Measurements from ENCODE around the gene RHAG.

Gene RHAG

GRCh38 chr6:49636713-49637349, at the start of gene RHAG:
TSS of gene RHAG (minus strand) at chr6:49636839. CDS start at chr6:49636812, 27 bp downstream.
- Histone ChIP-seq H3K4me3 (ENCODE audit: low read depth, low read length) (no peak within 1 kb of the TSS), H3K27ac (no peak within 1 kb of the TSS), H3K36me3 (replicated peaks) (no peaks in the 10 kb centered on the region), H3K27me3 (replicated peaks) (no peaks in the 10 kb centered on the region)
- TF ChIP-seq CTCF (IDR thresholded peaks at IDR 0.05; ENCODE audit: low read depth, low read length, missing control alignments): no peak
- in situ Hi-C loops (cut with HindIII; ENCODE audit: low pct_ligation_motif_present, low sequenced_read_pairs): no loop called here
- DNase-seq: no peak

- H3K4me3 ChIP-seq (ENCODE audit: low read depth, low read length): no peak overlapping the region
- no peak overlapping the region for H3K27ac ChIP-seq
- no peaks in the 10 kb centered on the region for H3K36me3 ChIP-seq (replicated peaks)
- DNase-seq: no peak
- no peak for TF ChIP-seq CTCF (IDR thresholded peaks at IDR 0.05; ENCODE audit: low read depth, low read length, missing control alignments)
- H3K27me3 ChIP-seq (replicated peaks): no peaks in the 10 kb centered on the region
- in situ Hi-C loops (cut with HindIII; ENCODE audit: low pct_ligation_motif_present, low sequenced_read_pairs): no loop called here
These were observed 40.1 kb upstream of the RHAG start for GRCh38 chr6:49676671-49677281.

GRCh38 chr6:49675816-49676215, 39.2 kb upstream of the RHAG start:
- H3K27me3 ChIP-seq (replicated peaks): no peaks in the 10 kb centered on the region
- in situ Hi-C loops (cut with HindIII; ENCODE audit: low pct_ligation_motif_present, low sequenced_read_pairs): no loop called here
- TF ChIP-seq CTCF (IDR thresholded peaks at IDR 0.05; ENCODE audit: low read depth, low read length, missing control alignments): no peak
- no peaks in the 10 kb centered on the region for H3K36me3 ChIP-seq (replicated peaks)
- H3K4me3 ChIP-seq (ENCODE audit: low read depth, low read length): no peak overlapping the region
- no peak for DNase-seq
- H3K27ac ChIP-seq: no peak overlapping the region

- no peaks in the 10 kb centered on the region for H3K36me3 ChIP-seq (replicated peaks)
- no peak for TF ChIP-seq CTCF (IDR thresholded peaks at IDR 0.05; ENCODE audit: low read depth, low read length, missing control alignments)
- in situ Hi-C loops (cut with HindIII; ENCODE audit: low pct_ligation_motif_present, low sequenced_read_pairs): no loop called here
- no peak overlapping the region for H3K27ac ChIP-seq
- no peak overlapping the region for H3K4me3 ChIP-seq (ENCODE audit: low read depth, low read length)
- DNase-seq: no peak
- H3K27me3 ChIP-seq (replicated peaks): no peaks in the 10 kb centered on the region
These were observed 31.5 kb upstream of the RHAG start for GRCh38 chr6:49668083-49668511.

GRCh38 chr6:49666930-49667757, 30.5 kb upstream of the RHAG start:
- Histone ChIP-seq H3K27ac (no peak overlapping the region), H3K4me3 (ENCODE audit: low read depth, low read length) (no peak overlapping the region), H3K36me3 (replicated peaks) (no peaks in the 10 kb centered on the region), H3K27me3 (replicated peaks) (no peaks in the 10 kb centered on the region)
- no peak for DNase-seq
- TF ChIP-seq CTCF (IDR thresholded peaks at IDR 0.05; ENCODE audit: low read depth, low read length, missing control alignments): no peak
- in situ Hi-C loops (cut with HindIII; ENCODE audit: low pct_ligation_motif_present, low sequenced_read_pairs): no loop called here

Measured in brain microvascular endothelial cell (primary cell).